Activated gamma-delta T cell treated with Interleukin-2 at 50 U/mL for 16 hours (primary cell): ENCODE data around the gene VEZF1.

Experiments
- DNase-seq: peaks from one replicate; pipeline ENCODE4 v3.0.0-alpha.2; 2020

Gene VEZF1

GRCh38 chr17:57924677-57925076 is 63.4 kb downstream of the VEZF1 start:
- DNase-seq, result no peak
